Cardiac ventricle fibroblast (primary cell): Measurements from ENCODE around the gene DLG5. TPM values are rescaled to one million over a fixed set of nuclear protein-coding genes. Genes with fewer than 3 reads are reported as not detected.

Source experiments
- total RNA-seq: library from RNA; depleted of rRNA; stranded (reverse); fragments of >200 nt; gene quantifications from 2 replicates; pipeline ENCODE4 v1.2.3, GENCODE V29; 2015

The DLG5 gene
- 28.3 and 31.9 TPM in 2 replicates for total RNA-seq

GRCh38 chr10:77926566-77927401, at the start of gene DLG5:
DLG5 (minus strand) TSS chr10:77926755; CDS start chr10:77926520, 235 bp downstream.

Other genes starting within 250 kb of the DLG5 start
- gene POLR3A, start 102.8 kb upstream of the DLG5 start, total RNA-seq: 7.1 and 10.0 TPM in 2 replicates
- 2,794 and 3,469 TPM in 2 replicates for gene RPS24, start 107.1 kb upstream of the DLG5 start, total RNA-seq